K562 (cell line): Measurements from ENCODE around the gene ACYP2. TPM values are rescaled to one million over a fixed set of nuclear protein-coding genes. Genes with fewer than 3 reads are reported as not detected.

Experiments used
- ATAC-seq: fragments of 200-7000 bp; cut with Tn5 transposase; 3 replicates; pipeline ENCODE4 v1.9.1; 2020; ENCODE audit warnings: moderate library complexity
- BruUV-seq: library from RNA; stranded (reverse); fragments of 400-500 nt; replicated peaks from 2 replicates; lab custom pipeline; 2021; lab: Mats Ljungman, UMichigan
- CTCF ChIA-PET: fragments of 300-600 bp; formaldehyde crosslinking; extraction: SDS; loops from one replicate; lab custom pipeline; 2021; ENCODE audit warnings: low intra/inter-chr PET ratio; lab: Yijun Ruan, JAX
- POLR2A ChIA-PET: fragments of 300-600, 350-650 bp; sonication (Branson Sonifier 250); formaldehyde crosslinking; extraction: SDS; loops from one replicate; lab custom pipeline; 2021; ENCODE audit warnings: antibody characterized with exemption, inconsistent platforms; lab: Yijun Ruan, JAX
- DNase-seq, 4 experiments: peaks; one replicate each; pipeline versions ENCODE4 v3.0.0 to v3.0.0-alpha.2; 2011 to 2018; ENCODE audit warnings: low spot score in 3 of 4, mixed read lengths in 3 of 4; ENCODE audit errors: extremely low read depth in 1 of 4
- FAIRE-seq: peaks from 2 replicates; lab custom pipeline; 2011; peaks lifted over from hg19 to GRCh38; lab: Jason Lieb, UNC
- H2AFZ ChIP-seq: 2 replicates; pipeline ENCODE4 v1.6.0; 2011; ENCODE audit warnings: low read depth, low read length, control low read depth, inconsistent platforms
- H3K27ac ChIP-seq: fragments of 200-600 bp; 3 replicates; pipeline ENCODE4 v1.8.0; 2011; ENCODE audit warnings: low read depth, mild to moderate bottlenecking, control low read depth, inconsistent platforms, low read length, moderate library complexity, mixed read lengths; ENCODE audit errors: extremely low read depth
- H3K27me3 ChIP-seq, 2 experiments: fragments of 300-600 bp in 1 of 2; 2 replicates in 1 of 2; 3 replicates in 1 of 2; pipeline versions ENCODE4 v1.6.0 to v1.8.0; 2011; ENCODE audit warnings: inconsistent platforms in 2 of 2, low read length in 2 of 2, mild to moderate bottlenecking in 1 of 2, mixed read lengths in 1 of 2, moderate library complexity in 1 of 2; ENCODE audit not compliant: control insufficient read depth in 2 of 2, insufficient read depth in 2 of 2
- H3K36me3 ChIP-seq: fragments of 300-600 bp; 3 replicates; pipeline ENCODE4 v1.8.0; 2011; ENCODE audit warnings: mild to moderate bottlenecking, low read length, inconsistent platforms; ENCODE audit not compliant: control insufficient read depth, insufficient read depth
- H3K4me1 ChIP-seq, 2 experiments: fragments of 200-600 bp in 1 of 2; replicated peaks in 1 of 2; 2 replicates in 1 of 2; 3 replicates in 1 of 2; pipeline versions ENCODE4 v1.5.1 to v1.8.0; 2011; ENCODE audit warnings: inconsistent platforms in 2 of 2, low read length in 2 of 2, mild to moderate bottlenecking in 1 of 2, mixed read lengths in 1 of 2, moderate library complexity in 1 of 2; ENCODE audit not compliant: control insufficient read depth in 2 of 2, insufficient read depth in 2 of 2
- H3K4me2 ChIP-seq: 2 replicates; pipeline ENCODE4 v1.6.1; 2011; ENCODE audit warnings: low read length, control low read depth, inconsistent platforms, mixed read lengths; ENCODE audit not compliant: insufficient read depth
- H3K4me3 ChIP-seq: fragments of 200-600 bp; sonication (generic), shearing (Covaris generic); 2 replicates; pipeline ENCODE4 v1.5.1; 2016; ENCODE audit warnings: control low read depth, inconsistent platforms
- H3K79me2 ChIP-seq: fragments of 200-600 bp; 3 replicates; pipeline ENCODE4 v1.8.0; 2011; ENCODE audit warnings: low read length, inconsistent platforms; ENCODE audit not compliant: control insufficient read depth, insufficient read depth
- H3K9ac ChIP-seq, 2 experiments: 2 replicates each; pipeline versions ENCODE4 v1.6.0 to v1.6.1; 2011; ENCODE audit warnings: low read depth in 2 of 2, low read length in 2 of 2, control low read depth in 1 of 2, inconsistent platforms in 1 of 2, mild to moderate bottlenecking in 1 of 2, mixed read lengths in 1 of 2; ENCODE audit not compliant: insufficient read depth in 1 of 2
- H3K9me1 ChIP-seq: one replicate; pipeline ENCODE4 v1.6.0; 2011; ENCODE audit warnings: inconsistent platforms, mild to moderate bottlenecking, low read length, moderate library complexity; ENCODE audit not compliant: control insufficient read depth, insufficient read depth
- H3K9me3 ChIP-seq: replicated peaks from 2 replicates; pipeline ENCODE4 v1.5.1; 2011; ENCODE audit warnings: low read depth, low read length, inconsistent platforms; ENCODE audit not compliant: control insufficient read depth, insufficient read depth
- H4K20me1 ChIP-seq: replicated peaks from 2 replicates; pipeline ENCODE4 v1.6.1; 2011; ENCODE audit warnings: low read length, inconsistent platforms, mixed read lengths; ENCODE audit not compliant: control insufficient read depth, insufficient read depth
- FOXO4 ChIP-seq: fragments of 450-650 bp; formaldehyde crosslinking; IDR thresholded peaks from 2 replicates; pipeline ENCODE4 v1.4.0; 2020; ENCODE audit warnings: mild to moderate bottlenecking, moderate library complexity
- NR2F6 ChIP-seq: fragments of 450-650 bp; formaldehyde crosslinking; IDR thresholded peaks from 2 replicates; pipeline ENCODE4 v1.4.0; 2020; ENCODE audit warnings: mild to moderate bottlenecking
- POLR2B ChIP-seq: fragments of 450-650 bp; IDR thresholded peaks from 2 replicates; pipeline ENCODE4 v1.6.1; 2018; ENCODE audit warnings: low read depth; ENCODE audit not compliant: partially characterized antibody
- U2AF1 ChIP-seq: fragments of 200-400 bp; formaldehyde crosslinking; optimal IDR thresholded peaks from 2 replicates; pipeline ENCODE3; 2017; ENCODE audit warnings: mild to moderate bottlenecking, low read depth, low read length, moderate library complexity
- ZNF384 ChIP-seq: IDR thresholded peaks from 2 replicates; pipeline ENCODE4 v1.6.1; 2012; ENCODE audit warnings: low read depth, low read length, improper control_type of control experiment
- WGBS: fragments of 100-300 bp; shearing (Covaris generic); methylation state at CpG from one replicate; pipeline ENCODE4 v1.1.6; 2016; ENCODE audit warnings: low coverage, mixed read lengths; ENCODE audit not compliant: insufficient coverage; ENCODE audit errors: missing lambda C conversion rate; 5-methylcytosine and 5-hydroxymethylcytosine counted together
- in situ Hi-C: fragments of 300-500 bp; cut with MboI; formaldehyde crosslinking; loops from 4 replicates; pipeline ENCODE4 v1.15.0; 2018; ENCODE audit warnings: inconsistent platforms, mixed read lengths
- intact Hi-C: fragments of 100-400 bp; cut with micrococcal nuclease; formaldehyde crosslinking; loops from 2 replicates; pipeline ENCODE4 v1.14.2; 2022
- polyA plus RNA-seq, 8 experiments: library from polyadenylated mRNA; depleted of rRNA in 4 of 8; stranded (reverse) in 5 of 8; unstranded in 3 of 8; fragments of >200 nt; fragmentation: Nextera tagmentation in 2 of 8; fragmentation: Illumina TruSeq in 1 of 8; extraction: Ambion mirVana in 2 of 8; extraction: Trizol in 1 of 8; gene quantifications; 2 replicates each; pipeline versions ENCODE4 v1.2.1 to v1.2.3, GENCODE V29; 2011 to 2014; ENCODE audit warnings: inconsistent platforms in 1 of 8, missing spikeins in 1 of 8
- total RNA-seq, 7 experiments: library from RNA; depleted of rRNA in 6 of 7; stranded (reverse); fragments of >200 nt in 6 of 7; fragmentation: Illumina TruSeq in 2 of 7; extraction: Trizol in 2 of 7; gene quantifications; 2 replicates each; pipeline versions ENCODE4 v1.2.1 to v1.2.3, GENCODE V29; 2011 to 2021; ENCODE audit warnings: low replicate concordance in 1 of 7
- TF ChIP-seq, protein P1 (sequence below): fragments of 450-650 bp; IDR thresholded peaks from 2 replicates; pipeline ENCODE4 v1.6.1; 2018; ENCODE audit not compliant: partially characterized antibody

ACYP2 gene
- total and polyA plus RNA-seq, 9 of the 15 experiments (the other 6 are each of a cell fraction or from before 2014, with no cell fraction given): 1.0 to 4.1 (median 2.0) TPM

DNA sequence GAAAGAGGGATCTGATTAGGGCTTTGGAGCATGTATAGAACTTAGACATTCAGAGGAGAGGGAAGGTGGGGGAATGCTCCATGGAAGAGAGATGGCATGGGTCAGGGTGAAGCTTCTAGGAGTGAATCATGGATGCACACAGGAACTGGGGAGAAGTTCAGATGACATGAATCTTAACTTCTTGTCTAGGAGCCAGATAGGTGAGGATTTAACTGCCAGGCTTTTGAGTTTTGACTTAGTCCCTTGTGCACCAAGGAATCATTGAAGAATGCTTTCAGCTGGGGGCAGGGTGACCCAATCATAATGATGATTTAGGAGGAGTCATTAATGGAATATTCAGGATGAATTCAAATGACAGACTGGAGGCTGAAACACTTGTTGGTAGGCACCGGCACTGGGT lies 48.7 kb downstream of the ACYP2 start (continued):
- TF ChIP-seq POLR2B (no peak), NR2F6 (CRISPR knock-in tag) (no peak), ZNF384 (no peak), FOXO4 (no peak)
- TF ChIP-seq, all 486 proteins: peak for 0

DNA sequence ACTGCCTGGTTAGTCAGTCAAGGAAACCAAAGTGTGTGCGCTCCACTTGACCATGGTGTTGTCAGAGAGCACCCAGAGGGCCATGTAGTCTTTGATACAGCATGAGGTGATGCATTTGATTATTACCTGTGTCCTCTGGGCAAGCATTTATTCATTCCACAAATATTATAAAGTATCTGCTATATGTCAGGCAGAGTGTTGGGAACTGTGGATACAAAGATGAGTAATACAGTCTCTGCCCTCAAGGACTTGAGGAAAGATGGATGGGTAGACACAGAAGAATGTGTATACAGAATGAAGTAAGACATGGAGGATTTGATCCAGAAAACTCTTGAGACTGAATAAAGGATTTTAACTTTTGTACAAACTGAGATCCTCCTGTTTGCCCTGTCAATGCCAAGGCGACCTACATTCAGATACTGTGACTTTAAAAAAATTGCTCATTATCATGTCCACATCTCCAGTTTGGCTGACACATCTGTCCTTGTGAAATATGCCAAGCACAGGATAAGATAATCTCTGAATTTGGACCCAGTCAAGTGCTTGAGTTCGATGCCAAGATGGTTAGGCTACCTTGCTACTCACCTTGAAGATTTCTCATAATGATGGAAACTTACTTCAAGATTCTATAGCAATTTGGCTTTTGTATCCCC lies 50.8 kb downstream of the ACYP2 start:
- CTCF ChIA-PET: no interaction called here
- no peak for ATAC-seq
- no peak overlapping the region for H3K27ac ChIP-seq
- H3K27me3 ChIP-seq: peaks cover 0 to 5% of the 10 kb centered on the region in 2 experiments; a peak in 1 of 5 replicates
- no peaks in the 10 kb centered on the region for H3K9me3 ChIP-seq
- H4K20me1 ChIP-seq: no peaks in the 10 kb centered on the region
- in situ Hi-C loops: no loop called here
- BruUV-seq: no TSS peak
- H3K79me2 ChIP-seq: no peaks in the 10 kb centered on the region
- no peak for DNase-seq
- H3K36me3 ChIP-seq: no peaks in the 10 kb centered on the region
- H3K9ac ChIP-seq: no peak overlapping the region
- no peak overlapping the region for H3K4me3 ChIP-seq
- no peaks in the 10 kb centered on the region for H3K4me1 ChIP-seq
- no peak overlapping the region for H2AFZ ChIP-seq
- POLR2A ChIA-PET: interaction anchor here (0.8 kb wide), 1 partner anchor 1905 kb away, joined by 3 read pairs; no protein-coding TSS in a partner anchor
- FAIRE-seq: peak; percentile 42
- intact Hi-C loops: no loop called here
- H3K9me1 ChIP-seq: no peaks in the 10 kb centered on the region
- 19% methylated on average over 3 of the region's 3 CpGs for WGBS
- H3K4me2 ChIP-seq: no peak overlapping the region
- no peak for TF ChIP-seq U2AF1
- TF ChIP-seq, protein P1, sequence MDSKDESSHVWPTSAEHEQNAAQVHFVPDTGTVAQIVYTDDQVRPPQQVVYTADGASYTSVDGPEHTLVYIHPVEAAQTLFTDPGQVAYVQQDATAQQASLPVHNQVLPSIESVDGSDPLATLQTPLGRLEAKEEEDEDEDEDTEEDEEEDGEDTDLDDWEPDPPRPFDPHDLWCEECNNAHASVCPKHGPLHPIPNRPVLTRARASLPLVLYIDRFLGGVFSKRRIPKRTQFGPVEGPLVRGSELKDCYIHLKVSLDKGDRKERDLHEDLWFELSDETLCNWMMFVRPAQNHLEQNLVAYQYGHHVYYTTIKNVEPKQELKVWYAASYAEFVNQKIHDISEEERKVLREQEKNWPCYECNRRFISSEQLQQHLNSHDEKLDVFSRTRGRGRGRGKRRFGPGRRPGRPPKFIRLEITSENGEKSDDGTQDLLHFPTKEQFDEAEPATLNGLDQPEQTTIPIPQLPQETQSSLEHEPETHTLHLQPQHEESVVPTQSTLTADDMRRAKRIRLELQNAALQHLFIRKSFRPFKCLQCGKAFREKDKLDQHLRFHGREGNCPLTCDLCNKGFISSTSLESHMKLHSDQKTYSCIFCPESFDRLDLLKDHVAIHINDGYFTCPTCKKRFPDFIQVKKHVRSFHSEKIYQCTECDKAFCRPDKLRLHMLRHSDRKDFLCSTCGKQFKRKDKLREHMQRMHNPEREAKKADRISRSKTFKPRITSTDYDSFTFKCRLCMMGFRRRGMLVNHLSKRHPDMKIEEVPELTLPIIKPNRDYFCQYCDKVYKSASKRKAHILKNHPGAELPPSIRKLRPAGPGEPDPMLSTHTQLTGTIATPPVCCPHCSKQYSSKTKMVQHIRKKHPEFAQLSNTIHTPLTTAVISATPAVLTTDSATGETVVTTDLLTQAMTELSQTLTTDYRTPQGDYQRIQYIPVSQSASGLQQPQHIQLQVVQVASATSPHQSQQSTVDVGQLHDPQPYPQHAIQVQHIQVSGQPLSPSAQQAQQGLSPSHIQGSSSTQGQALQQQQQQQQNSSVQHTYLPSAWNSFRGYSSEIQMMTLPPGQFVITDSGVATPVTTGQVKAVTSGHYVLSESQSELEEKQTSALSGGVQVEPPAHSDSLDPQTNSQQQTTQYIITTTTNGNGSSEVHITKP: no peak
